AG04450 (cell line): ENCODE data around the gene DOK5. TPM values are rescaled to one million over a fixed set of nuclear protein-coding genes. Genes with fewer than 3 reads are reported as not detected.

Source experiments
- CTCF ChIA-PET: fragments of 300-600, 350-600 bp; formaldehyde crosslinking; extraction: SDS; loops from one replicate; lab custom pipeline; 2022; ENCODE audit warnings: antibody characterized with exemption, inconsistent platforms; lab: Charles Lee
- POLR2A ChIA-PET: fragments of 350-600 bp; formaldehyde crosslinking; extraction: SDS; loops from one replicate; lab custom pipeline; 2021; ENCODE audit warnings: antibody characterized with exemption, inconsistent platforms; lab: Yijun Ruan, JAX
- DNase-seq: peaks from one replicate; pipeline ENCODE4 v3.0.0-alpha.2; 2011; ENCODE audit warnings: low read depth, low spot score
- H3K27ac ChIP-seq: one replicate; pipeline ENCODE4 v1.5.1; 2012; ENCODE audit warnings: low read depth, low read length, control low read depth
- H3K27me3 ChIP-seq: one replicate; pipeline ENCODE4 v1.6.0; 2012; ENCODE audit warnings: low read length; ENCODE audit not compliant: control insufficient read depth, insufficient read depth
- H3K4me3 ChIP-seq: 2 replicates; pipeline ENCODE4 v1.5.1; 2011; ENCODE audit warnings: mild to moderate bottlenecking, low read depth, low read length, control low read depth
- H3K9me3 ChIP-seq: 2 replicates; pipeline ENCODE4 v1.5.1; 2012; ENCODE audit warnings: low read length; ENCODE audit not compliant: control insufficient read depth, insufficient read depth
- CTCF ChIP-seq: IDR thresholded peaks from 2 replicates; pipeline ENCODE4 v1.5.1; 2011; ENCODE audit warnings: low read depth, low read length, control low read depth, inconsistent platforms
- polyA plus RNA-seq: library from polyadenylated mRNA; depleted of rRNA; stranded (reverse); fragments of >200 nt; gene quantifications from 2 replicates; pipeline ENCODE4 v1.2.3, GENCODE V29; 2011

DOK5 gene
- polyA plus RNA-seq, 1 experiment: 1.9 TPM

- no peak for TF ChIP-seq CTCF
- no peak for DNase-seq
- POLR2A ChIA-PET: interaction anchor here (0.5 kb wide), 1 partner anchor 425 kb away, joined by 3 read pairs; no protein-coding TSS in a partner anchor
- Histone ChIP-seq H3K27me3 (no peaks in the 10 kb centered on the region), H3K27ac (no peak overlapping the region), H3K9me3 (no peaks in the 10 kb centered on the region), H3K4me3 (no peak overlapping the region)
- CTCF ChIA-PET: interaction anchor here (0.6 to 5.5 kb wide), 18 partner anchors 15 to 1696 kb away, joined by 3 to 126 read pairs (median 6); partner anchors contain the start of gene PFDN4
Measured at GRCh38 chr20:54648421-54649142, 173.2 kb downstream of the DOK5 start.

- ChIA-PET CTCF (interaction anchor here (0.6 to 5.5 kb wide), 12 partner anchors 9 to 1689 kb away, joined by 3 to 126 read pairs (median 4); partner anchors contain the start of gene PFDN4), POLR2A (no interaction called here)
- peak; percentile 42 for DNase-seq
- Histone ChIP-seq H3K27ac (no peak overlapping the region), H3K9me3 (no peaks in the 10 kb centered on the region), H3K27me3 (no peaks in the 10 kb centered on the region), H3K4me3 (no peak overlapping the region)
- peak; percentile 84 for TF ChIP-seq CTCF
Measured at GRCh38 chr20:54649511-54649962, 174.1 kb downstream of the DOK5 start.

- no peak for DNase-seq
- H3K27ac ChIP-seq: no peak overlapping the region
- no peak overlapping the region for H3K4me3 ChIP-seq
- no peaks in the 10 kb centered on the region for H3K27me3 ChIP-seq
- ChIA-PET CTCF (interaction anchor here (0.6 to 5.5 kb wide), 13 partner anchors 10 to 1688 kb away, joined by 3 to 126 read pairs (median 4); partner anchors contain the start of gene PFDN4), POLR2A (no interaction called here)
- H3K9me3 ChIP-seq: no peaks in the 10 kb centered on the region
- TF ChIP-seq CTCF: no peak
Measured at GRCh38 chr20:54650052-54650719, 174.8 kb downstream of the DOK5 start.

- POLR2A ChIA-PET: no interaction called here
- DNase-seq: no peak
- CTCF ChIA-PET: interaction anchor here (1.2 to 5.5 kb wide), 3 partner anchors 30 to 452 kb away, joined by 3 to 126 read pairs (median 3); no protein-coding TSS in a partner anchor
- Histone ChIP-seq H3K27ac (no peak overlapping the region), H3K9me3 (no peaks in the 10 kb centered on the region), H3K4me3 (no peak overlapping the region), H3K27me3 (no peaks in the 10 kb centered on the region)
- TF ChIP-seq CTCF: no peak
Measured at GRCh38 chr20:54651252-54651651, 175.9 kb downstream of the DOK5 start.
